Measurements from ENCODE around the gene SLC11A1.
A peak's percentile ranks its signal among the peaks of the same experiment; 100 is the strongest.

The SLC11A1 gene

GRCh38 chr2:218405086-218405745 lies 23.1 kb downstream of the SLC11A1 start:
- DNase-seq (ENCODE audit: low spot score) = no peak

GRCh38 chr2:218405746-218406208 lies 23.7 kb downstream of the SLC11A1 start:
- DNase-seq (ENCODE audit: low spot score) = no peak

- peak; percentile 95 for DNase-seq (ENCODE audit: low spot score)
Measured at GRCh38 chr2:218406209-218406948, 24.3 kb downstream of the SLC11A1 start.

- no peak for DNase-seq (ENCODE audit: low spot score)
Measured at GRCh38 chr2:218406949-218407618, 25.0 kb downstream of the SLC11A1 start.

GRCh38 chr2:218407717-218408116 lies 25.6 kb downstream of the SLC11A1 start:
- no peak for DNase-seq (ENCODE audit: low spot score)

GRCh38 chr2:218418321-218418716 lies 36.2 kb downstream of the SLC11A1 start:
- no peak for DNase-seq (ENCODE audit: low spot score)

- DNase-seq (ENCODE audit: low spot score) = peak; percentile 69
Measured at GRCh38 chr2:218418717-218419458, 36.8 kb downstream of the SLC11A1 start, which contains the start of gene VIL1. VIL1 (plus strand) TSS chr2:218419123; CDS start chr2:218423779, 4,656 bp downstream.

- DNase-seq (ENCODE audit: low spot score) = no peak
Measured at GRCh38 chr2:218419630-218420216, 37.6 kb downstream of the SLC11A1 start.

GRCh38 chr2:218421027-218421426 lies 39.0 kb downstream of the SLC11A1 start:
- DNase-seq (ENCODE audit: low spot score) = no peak

- DNase-seq (ENCODE audit: low spot score) = no peak
Measured at GRCh38 chr2:218422403-218423086, 40.5 kb downstream of the SLC11A1 start.

- no peak for DNase-seq (ENCODE audit: low spot score)
Measured at GRCh38 chr2:218423584-218423983, 41.5 kb downstream of the SLC11A1 start.

GRCh38 chr2:218425531-218425930 lies 43.5 kb downstream of the SLC11A1 start:
- no peak for DNase-seq (ENCODE audit: low spot score)

- DNase-seq (ENCODE audit: low spot score) = peak; percentile 45
Measured at GRCh38 chr2:218427741-218428140, 45.7 kb downstream of the SLC11A1 start.

- DNase-seq (ENCODE audit: low spot score) = no peak
Measured at GRCh38 chr2:218428846-218429558, 46.9 kb downstream of the SLC11A1 start.

- no peak for DNase-seq (ENCODE audit: low spot score)
Measured at GRCh38 chr2:218429911-218430692, 48.0 kb downstream of the SLC11A1 start.

GRCh38 chr2:218430721-218431120 lies 48.6 kb downstream of the SLC11A1 start:
- DNase-seq (ENCODE audit: low spot score) = no peak

- no peak for DNase-seq (ENCODE audit: low spot score)
Measured at GRCh38 chr2:218431878-218432277, 49.8 kb downstream of the SLC11A1 start.

GRCh38 chr2:218432676-218433365 lies 50.7 kb downstream of the SLC11A1 start:
- DNase-seq (ENCODE audit: low spot score) = no peak

- DNase-seq (ENCODE audit: low spot score) = no peak
Measured at GRCh38 chr2:218434456-218434855, 52.4 kb downstream of the SLC11A1 start.
